Measurements from ENCODE around the gene CYGB. TPM values are rescaled to one million over a fixed set of nuclear protein-coding genes. Genes with fewer than 3 reads are reported as not detected.
"Not testable (repeated sequence)": the region's sequence is repeated elsewhere in the genome, so short reads cannot be mapped to it uniquely, and the experiment has no call there.

CYGB gene
- total RNA-seq, 1 donor from 2014 or later, result 6.9 TPM

GRCh38 chr17:76523084-76524037 is 14.1 kb downstream of the CYGB start:
- peak; percentile 29 for DNase-seq

- DNase-seq, result not testable (repeated sequence)
These were observed 15.8 kb downstream of the CYGB start for GRCh38 chr17:76521683-76522082.

- no peak for DNase-seq
These were observed 16.2 kb downstream of the CYGB start for GRCh38 chr17:76521262-76521661.

GRCh38 chr17:76519048-76519966 is 18.2 kb downstream of the CYGB start:
- no peak for DNase-seq

- DNase-seq, result no peak
These were observed 19.9 kb downstream of the CYGB start for GRCh38 chr17:76517638-76518038.

DNA sequence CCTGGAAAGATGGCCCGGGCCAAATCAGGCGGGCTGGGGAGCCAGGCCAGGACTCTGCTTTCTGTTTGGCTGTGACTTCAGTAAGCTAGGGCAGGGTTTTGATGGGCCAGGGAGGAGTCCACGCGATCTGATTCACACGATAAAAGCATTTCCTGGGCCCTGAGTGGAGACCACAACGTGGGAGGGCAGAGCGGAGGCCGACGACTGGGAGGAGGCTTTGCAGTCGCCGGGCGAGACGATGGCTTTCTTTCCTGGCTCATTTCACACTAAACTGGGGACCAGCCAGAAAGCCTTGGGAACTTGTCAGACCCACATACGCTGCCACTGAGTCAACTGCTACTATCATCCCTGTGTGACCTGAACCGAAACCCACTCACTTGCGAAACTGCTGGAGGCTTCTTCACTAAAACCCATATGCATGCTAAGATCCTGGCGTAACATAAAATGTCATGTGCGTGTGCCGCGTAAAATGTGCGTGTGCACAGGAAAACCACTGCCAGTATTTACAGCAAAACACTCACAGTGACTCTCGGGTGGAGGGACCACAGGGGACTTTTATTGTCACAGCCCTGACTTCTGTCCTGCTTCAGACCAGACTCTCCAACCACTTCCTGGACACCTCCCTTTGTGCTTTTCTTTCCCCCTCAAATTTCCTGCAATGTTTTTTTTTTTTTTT is 22.1 kb downstream of the CYGB start:
- peak; percentile 42 for DNase-seq

DNA sequence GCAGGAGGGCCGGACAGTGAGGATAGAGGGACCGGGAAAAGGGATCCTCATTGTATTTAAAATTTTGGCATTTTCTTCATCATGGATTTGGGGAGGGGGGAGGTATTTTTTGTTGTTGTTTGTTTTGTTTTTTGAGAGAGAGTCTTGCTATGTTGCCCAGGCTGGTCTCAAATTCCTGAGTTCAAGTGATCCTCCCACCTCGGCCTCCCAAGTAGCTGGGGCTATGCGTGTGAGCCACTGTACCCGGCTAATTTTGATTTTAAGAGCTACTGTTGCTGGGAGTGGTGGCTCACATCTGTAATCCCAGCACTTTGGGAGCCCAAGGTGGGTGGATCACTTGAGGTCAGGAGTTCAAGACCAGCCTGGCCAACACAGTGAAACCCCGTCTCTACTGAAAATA is 23.2 kb downstream of the CYGB start:
- not testable (repeated sequence) for DNase-seq

- no peak for DNase-seq
These were observed 24.2 kb downstream of the CYGB start for GRCh38 chr17:76513306-76513692.

DNA sequence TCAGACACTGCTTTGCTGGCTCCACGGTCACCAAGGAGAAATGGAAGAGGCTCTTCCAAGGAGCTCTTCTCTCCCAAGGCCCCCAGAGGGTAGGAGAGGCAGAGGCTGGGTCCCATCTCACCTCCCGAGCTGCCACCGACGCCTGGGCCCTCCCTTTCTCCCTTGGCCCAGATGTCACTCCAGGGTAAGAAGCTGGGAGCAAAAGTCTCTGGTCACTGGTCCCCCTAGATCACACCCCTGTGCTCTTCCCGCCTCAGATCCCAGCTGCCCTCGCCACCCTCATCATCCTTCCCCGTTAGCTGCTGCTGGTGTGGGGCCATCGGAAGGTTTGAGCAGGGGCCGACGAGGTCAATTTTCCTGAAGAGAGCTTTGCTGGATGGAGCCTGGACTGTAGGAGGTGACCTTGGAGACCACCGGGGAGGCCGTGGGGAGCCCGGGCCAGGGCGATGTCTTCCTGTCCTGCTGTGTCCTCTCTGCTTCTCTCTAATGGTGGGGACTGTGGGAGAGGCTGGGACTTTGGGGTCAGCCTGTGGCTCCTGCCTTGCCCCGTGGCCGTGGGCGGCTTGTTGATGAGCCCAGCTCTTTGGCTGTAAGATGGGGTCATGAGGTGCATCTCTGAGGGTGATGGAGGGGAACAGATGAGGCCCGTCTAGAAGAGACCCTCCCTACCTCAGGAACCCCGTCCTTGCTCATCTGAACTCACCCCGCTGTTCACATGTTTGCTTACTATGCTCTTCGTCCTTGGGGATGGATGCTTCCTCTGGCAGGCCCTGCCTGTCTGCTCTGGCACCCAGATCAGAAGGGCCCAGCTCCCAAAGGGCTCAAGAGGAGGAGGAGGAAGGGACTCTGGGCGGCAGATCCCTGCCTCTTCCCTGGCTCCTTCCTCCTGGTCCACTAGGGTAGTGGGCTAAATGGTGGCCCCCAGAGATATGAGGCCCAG is 24.9 kb downstream of the CYGB start:
- DNase-seq, result no peak

DNA sequence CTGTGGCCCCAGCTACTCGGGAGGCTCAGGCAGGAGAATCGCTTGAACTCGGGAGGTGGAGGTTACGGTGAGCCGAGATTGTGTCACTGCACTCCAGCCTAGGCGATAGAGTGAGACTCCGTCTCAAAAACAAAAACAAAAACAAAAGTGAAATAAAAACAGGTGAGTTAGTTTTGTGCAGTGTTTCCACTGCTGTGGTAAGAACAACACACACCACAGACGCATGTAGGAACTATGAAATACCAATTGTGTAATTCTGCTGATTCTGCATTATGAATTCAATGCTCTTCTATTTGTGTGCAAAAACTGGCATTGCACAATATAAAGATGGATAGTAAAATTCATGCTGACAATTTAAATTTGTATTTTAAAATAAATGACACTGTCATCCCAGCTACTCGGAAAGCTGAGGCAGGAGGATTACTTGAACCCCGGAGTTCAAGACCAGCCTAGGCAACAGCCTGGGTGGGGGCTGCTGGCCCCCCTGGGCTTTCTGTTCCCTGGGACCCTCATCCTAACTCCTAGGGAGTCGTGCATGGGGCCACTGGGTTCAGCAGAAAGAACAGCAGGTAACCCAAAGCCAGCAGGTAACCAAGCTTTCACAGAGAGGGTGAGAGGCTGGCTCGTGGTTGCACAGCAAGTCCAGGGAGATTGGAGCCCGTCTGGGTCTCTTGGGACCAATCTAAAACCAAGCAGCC is 25.7 kb downstream of the CYGB start:
- no peak for DNase-seq

DNA sequence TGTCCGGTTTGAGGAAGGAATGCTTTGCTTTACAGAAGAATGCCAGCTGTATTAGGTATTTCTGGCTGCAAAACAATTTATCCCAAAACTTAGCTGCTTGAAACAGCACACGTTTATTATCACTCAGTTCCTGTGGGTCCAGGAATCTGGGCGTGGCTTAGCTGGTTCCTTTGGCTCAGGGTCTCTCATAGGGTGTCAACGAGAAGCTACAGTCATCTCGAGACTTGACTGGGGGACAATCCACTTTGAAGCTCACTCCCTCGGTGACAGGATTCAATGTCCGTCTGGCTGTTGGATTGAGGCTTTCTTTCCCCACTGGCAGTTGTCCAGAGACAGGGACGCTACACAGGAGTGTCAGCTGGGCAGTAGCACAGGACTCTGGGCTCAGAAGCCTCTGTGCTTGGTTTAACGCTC is 26.7 kb downstream of the CYGB start:
- no peak for DNase-seq

DNA sequence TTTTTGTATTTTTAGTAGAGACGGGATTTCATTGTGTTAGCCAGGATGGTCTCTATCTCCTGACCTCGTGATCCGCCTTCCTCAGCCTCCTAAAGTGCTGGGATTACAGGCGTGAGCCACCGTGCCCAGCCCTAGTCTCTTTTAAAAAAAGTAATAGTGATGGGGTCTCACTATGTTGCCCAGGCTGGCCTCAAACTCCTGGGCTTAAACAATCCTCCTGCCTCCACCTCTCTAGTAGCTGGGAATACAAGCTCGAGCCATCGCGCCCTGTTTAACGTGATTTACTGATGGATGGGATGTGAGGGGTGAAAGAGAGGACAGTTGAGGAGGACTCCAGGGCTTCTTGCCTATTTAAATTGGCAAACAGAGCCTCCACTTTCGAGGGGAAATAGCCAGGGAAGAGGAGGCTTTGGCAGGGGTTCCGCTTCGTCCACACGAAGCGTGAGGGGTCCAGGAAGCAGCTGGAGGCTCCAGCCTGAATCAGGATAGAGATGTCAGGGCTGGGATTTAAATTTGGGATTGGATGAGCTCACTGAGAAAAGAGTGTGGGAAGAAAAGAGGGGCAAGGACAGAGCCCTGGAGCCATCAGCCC is 28.9 kb downstream of the CYGB start:
- DNase-seq, result not testable (repeated sequence)

DNA sequence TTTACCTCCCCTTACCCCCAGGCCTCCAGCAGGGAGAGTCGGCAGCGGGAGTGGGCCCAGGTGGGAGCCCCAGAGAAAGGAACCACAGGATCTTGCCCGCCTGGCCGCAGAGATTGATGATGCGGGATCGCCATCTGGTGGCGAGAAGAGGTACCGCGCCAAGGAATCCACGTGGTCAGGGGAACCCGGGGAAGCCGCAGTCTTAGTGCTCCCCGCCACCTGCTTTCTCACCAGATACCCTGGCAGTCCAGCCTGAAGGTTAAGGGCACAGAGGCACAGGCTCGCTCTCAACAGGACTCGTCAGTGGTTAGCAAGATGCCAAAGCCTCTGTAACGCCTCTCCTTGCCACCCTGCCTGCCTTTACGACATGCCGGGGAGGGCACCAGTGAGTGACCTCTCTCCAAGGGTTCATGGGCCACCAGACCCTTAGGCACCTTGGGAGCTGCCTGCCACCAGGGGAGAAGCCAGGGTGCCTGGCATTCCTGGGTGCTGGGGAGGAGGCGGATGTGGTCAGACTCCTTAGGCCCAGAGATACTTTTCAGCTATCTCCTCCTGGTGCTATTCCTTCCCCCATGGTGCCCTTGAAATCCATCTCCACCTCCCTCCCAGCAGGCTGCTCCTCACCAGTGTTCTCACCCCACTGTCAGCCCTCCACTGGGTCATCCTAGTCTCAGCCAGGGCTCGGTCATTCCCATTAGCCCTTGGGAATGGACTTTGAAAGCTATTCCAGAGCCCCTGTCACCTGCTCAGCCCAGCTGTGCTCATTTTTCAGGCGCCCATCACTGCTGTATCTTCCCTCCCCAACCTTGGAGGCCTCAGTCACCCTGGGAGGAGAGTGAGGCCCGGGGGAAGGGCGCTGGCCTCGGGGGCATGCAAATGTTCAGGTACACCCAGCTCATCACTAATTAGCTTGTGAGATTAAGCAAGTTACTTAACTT is 30.8 kb downstream of the CYGB start:
- DNase-seq, result peak; percentile 24

- no peak for DNase-seq
These were observed 33.4 kb downstream of the CYGB start for GRCh38 chr17:76504117-76504516.

GRCh38 chr17:76502341-76503211 is 34.9 kb downstream of the CYGB start:
- no peak for DNase-seq

DNA sequence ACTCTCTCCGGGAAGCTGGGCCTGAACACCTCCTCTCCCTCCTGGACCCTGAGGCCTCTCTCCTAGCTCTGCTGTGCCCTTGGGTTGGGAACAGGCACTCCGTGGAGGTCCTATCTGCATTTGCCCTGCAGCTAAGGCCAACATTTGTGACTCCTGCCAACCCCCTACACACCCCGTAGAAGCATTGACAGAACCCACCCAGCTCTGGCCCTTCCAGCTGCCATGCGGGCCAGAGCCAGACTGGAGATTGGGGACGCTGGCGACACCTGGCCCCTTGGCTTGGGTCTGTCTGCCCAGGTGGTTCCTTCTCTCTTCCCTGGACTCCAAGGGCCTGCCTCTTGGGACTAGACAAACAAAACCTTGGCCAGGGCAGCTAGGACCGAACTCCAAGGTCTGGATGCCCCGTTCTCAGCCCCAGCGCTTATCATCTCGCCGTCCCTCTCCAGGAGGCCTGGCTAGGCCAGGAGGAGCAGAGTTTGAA is 35.6 kb downstream of the CYGB start:
- no peak for DNase-seq

GRCh38 chr17:76501018-76501826 is 36.3 kb downstream of the CYGB start, which contains the start of gene RHBDF2:
TSS of gene RHBDF2 (minus strand) at chr17:76501423. CDS start at chr17:76481524, 19,899 bp downstream.
- DNase-seq, result no peak

All from skin of body (tissue), 2 donors.